ENCODE measurements around the gene MKNK2.

The MKNK2 gene

GRCh38 chr19:2047449-2048103 lies 3.5 kb downstream of the MKNK2 start:
- Mint-ChIP-seq H3K9me3 (no peaks in the 10 kb centered on the region), H3K27me3 (no peaks in the 10 kb centered on the region), H3K4me1 (ENCODE audit: low read depth) (peaks cover 75% of the 10 kb centered on the region), H3K36me3 (ENCODE audit: low read depth) (peaks cover 78% of the 10 kb centered on the region), H3K27ac (peak overlapping the region; percentile 32), H3K4me3 (no peak overlapping the region)
- intact Hi-C loops (cut with micrococcal nuclease), result no loop called here

GRCh38 chr19:2047076-2047448 lies 4.0 kb downstream of the MKNK2 start:
- H3K27ac Mint-ChIP-seq, result peak overlapping the region; percentile 32
- H3K27me3 Mint-ChIP-seq, result no peaks in the 10 kb centered on the region
- no peaks in the 10 kb centered on the region for H3K9me3 Mint-ChIP-seq
- peaks cover 75% of the 10 kb centered on the region for H3K4me1 Mint-ChIP-seq (ENCODE audit: low read depth)
- intact Hi-C loops (cut with micrococcal nuclease), result no loop called here
- H3K4me3 Mint-ChIP-seq, result no peak overlapping the region
- H3K36me3 Mint-ChIP-seq (ENCODE audit: low read depth), result peaks cover 83% of the 10 kb centered on the region

GRCh38 chr19:2046046-2046907 lies 4.8 kb downstream of the MKNK2 start:
- H3K36me3 Mint-ChIP-seq (ENCODE audit: low read depth), result peaks cover 89% of the 10 kb centered on the region
- intact Hi-C loops (cut with micrococcal nuclease), result no loop called here
- H3K27me3 Mint-ChIP-seq, result no peaks in the 10 kb centered on the region
- peaks cover 74% of the 10 kb centered on the region for H3K4me1 Mint-ChIP-seq (ENCODE audit: low read depth)
- peak overlapping the region; percentile 96 for H3K27ac Mint-ChIP-seq
- H3K4me3 Mint-ChIP-seq, result no peak overlapping the region
- no peaks in the 10 kb centered on the region for H3K9me3 Mint-ChIP-seq

GRCh38 chr19:2045501-2046045 lies 5.5 kb downstream of the MKNK2 start:
- Mint-ChIP-seq H3K4me3 (no peak overlapping the region), H3K4me1 (ENCODE audit: low read depth) (peaks cover 80% of the 10 kb centered on the region), H3K27ac (peak overlapping the region; percentile 96)

GRCh38 chr19:2044709-2045500 lies 6.1 kb downstream of the MKNK2 start:
- Mint-ChIP-seq H3K9me3 (no peaks in the 10 kb centered on the region), H3K36me3 (ENCODE audit: low read depth) (peaks cover 98% of the 10 kb centered on the region), H3K4me1 (ENCODE audit: low read depth) (peaks cover 79% of the 10 kb centered on the region), H3K4me3 (no peak overlapping the region), H3K27me3 (no peaks in the 10 kb centered on the region), H3K27ac (peak overlapping the region; percentile 96)
- intact Hi-C loops (cut with micrococcal nuclease), result no loop called here

More at GRCh38 chr19:2045501-2046045, 5.5 kb downstream of the MKNK2 start:
- H3K9me3 Mint-ChIP-seq, result no peaks in the 10 kb centered on the region
- no peaks in the 10 kb centered on the region for H3K27me3 Mint-ChIP-seq
- intact Hi-C loops (cut with micrococcal nuclease), result no loop called here
- H3K36me3 Mint-ChIP-seq (ENCODE audit: low read depth), result peaks cover 96% of the 10 kb centered on the region

GRCh38 chr19:2043961-2044708 lies 6.9 kb downstream of the MKNK2 start:
- Mint-ChIP-seq H3K4me3 (no peak overlapping the region), H3K27ac (peak overlapping the region; percentile 96), H3K4me1 (ENCODE audit: low read depth) (peaks cover 77% of the 10 kb centered on the region), H3K27me3 (no peaks in the 10 kb centered on the region), H3K9me3 (no peaks in the 10 kb centered on the region), H3K36me3 (ENCODE audit: low read depth) (peaks cover 98% of the 10 kb centered on the region)
- intact Hi-C loops (cut with micrococcal nuclease), result no loop called here

GRCh38 chr19:2043251-2043641 lies 7.8 kb downstream of the MKNK2 start:
- peak overlapping the region; percentile 23 for H3K4me3 Mint-ChIP-seq
- no peaks in the 10 kb centered on the region for H3K27me3 Mint-ChIP-seq
- H3K9me3 Mint-ChIP-seq, result no peaks in the 10 kb centered on the region
- H3K27ac Mint-ChIP-seq, result peak overlapping the region; percentile 96
- intact Hi-C loops (cut with micrococcal nuclease), result no loop called here
- peaks cover 69% of the 10 kb centered on the region for H3K4me1 Mint-ChIP-seq (ENCODE audit: low read depth)
- H3K36me3 Mint-ChIP-seq (ENCODE audit: low read depth), result peaks cover 98% of the 10 kb centered on the region

GRCh38 chr19:2042485-2043250 lies 8.4 kb downstream of the MKNK2 start:
- Mint-ChIP-seq H3K27ac (peak overlapping the region; percentile 96), H3K9me3 (no peaks in the 10 kb centered on the region), H3K36me3 (ENCODE audit: low read depth) (peaks cover 98% of the 10 kb centered on the region), H3K27me3 (no peaks in the 10 kb centered on the region), H3K4me3 (peak overlapping the region; percentile 76), H3K4me1 (ENCODE audit: low read depth) (peaks cover 68% of the 10 kb centered on the region)
- intact Hi-C loops (cut with micrococcal nuclease), result no loop called here

- intact Hi-C loops (cut with micrococcal nuclease), result no loop called here
- peaks cover 96% of the 10 kb centered on the region for H3K36me3 Mint-ChIP-seq (ENCODE audit: low read depth)
- H3K4me1 Mint-ChIP-seq (ENCODE audit: low read depth), result peaks cover 62% of the 10 kb centered on the region
- peak overlapping the region; percentile 96 for H3K27ac Mint-ChIP-seq
- H3K4me3 Mint-ChIP-seq, result peak overlapping the region; percentile 79
- H3K9me3 Mint-ChIP-seq, result no peaks in the 10 kb centered on the region
- H3K27me3 Mint-ChIP-seq, result no peaks in the 10 kb centered on the region
Measured at GRCh38 chr19:2041683-2042484, 9.2 kb downstream of the MKNK2 start.

- H3K4me3 Mint-ChIP-seq, result peak overlapping the region; percentile 79
- intact Hi-C loops (cut with micrococcal nuclease), result no loop called here
- H3K9me3 Mint-ChIP-seq, result no peaks in the 10 kb centered on the region
- H3K36me3 Mint-ChIP-seq (ENCODE audit: low read depth), result peaks cover 91% of the 10 kb centered on the region
- no peaks in the 10 kb centered on the region for H3K27me3 Mint-ChIP-seq
- H3K4me1 Mint-ChIP-seq (ENCODE audit: low read depth), result peaks cover 59% of the 10 kb centered on the region
- H3K27ac Mint-ChIP-seq, result peak overlapping the region; percentile 96
Measured at GRCh38 chr19:2041433-2041682, 9.7 kb downstream of the MKNK2 start.

GRCh38 chr19:2040647-2041432 lies 10.2 kb downstream of the MKNK2 start:
- Mint-ChIP-seq H3K4me1 (ENCODE audit: low read depth) (peaks cover 54% of the 10 kb centered on the region), H3K27ac (peak overlapping the region; percentile 96), H3K9me3 (no peaks in the 10 kb centered on the region), H3K4me3 (peak overlapping the region; percentile 79), H3K36me3 (ENCODE audit: low read depth) (peaks cover 86% of the 10 kb centered on the region), H3K27me3 (no peaks in the 10 kb centered on the region)
- intact Hi-C loops (cut with micrococcal nuclease), result no loop called here
